OCI-LY7 (cell line): ENCODE measurements around the gene TFAP2A. TPM values are rescaled to one million over a fixed set of nuclear protein-coding genes. Genes with fewer than 3 reads are reported as not detected.

Experiments used
- BruUV-seq: library from RNA; stranded (reverse); fragments of 400-500 nt; replicated peaks from 2 replicates; lab custom pipeline; 2021; lab: Mats Ljungman, UMichigan
- CTCF ChIA-PET: fragments of 300-600 bp; sonication (Branson Sonifier 250); formaldehyde crosslinking; loops from one replicate; lab custom pipeline; 2022; ENCODE audit warnings: antibody characterized with exemption; ENCODE audit not compliant: unreplicated experiment; lab: Charles Lee
- POLR2A ChIA-PET: fragments of 300-600 bp; sonication (Branson Sonifier 250); formaldehyde crosslinking; loops from one replicate; lab custom pipeline; 2022; ENCODE audit warnings: antibody characterized with exemption; lab: Charles Lee
- DNase-seq: peaks from one replicate; pipeline ENCODE4 v3.0.0-alpha.2; 2015; ENCODE audit warnings: low spot score
- H2AFZ ChIP-seq: fragments of 200-600 bp; sonication (generic), shearing (Covaris generic); 2 replicates; pipeline ENCODE4 v1.6.1; 2014; ENCODE audit warnings: mild to moderate bottlenecking, antibody characterized with exemption, low read length, moderate library complexity
- H3K27ac ChIP-seq: fragments of 200-600 bp; sonication (generic); 2 replicates; pipeline ENCODE4 v1.5.1; 2014; ENCODE audit warnings: mixed run types, low read depth, mild to moderate bottlenecking, moderate library complexity, low read length, inconsistent platforms; ENCODE audit not compliant: poor library complexity, severe bottlenecking
- H3K36me3 ChIP-seq: fragments of 200-600 bp; sonication (generic); 2 replicates; pipeline ENCODE4 v1.6.1; 2014; ENCODE audit warnings: mild to moderate bottlenecking, antibody characterized with exemption, low read length, moderate library complexity, mixed read lengths; ENCODE audit not compliant: insufficient read depth
- H3K4me1 ChIP-seq: fragments of 200-600 bp; sonication (generic); 2 replicates; pipeline ENCODE4 v1.5.1; 2014; ENCODE audit warnings: mild to moderate bottlenecking, low read length; ENCODE audit not compliant: insufficient read depth, poor library complexity, severe bottlenecking
- H3K4me2 ChIP-seq: fragments of 200-600 bp; sonication (generic); 2 replicates; pipeline ENCODE4 v1.6.1; 2014; ENCODE audit warnings: mild to moderate bottlenecking, low read length
- H3K4me3 ChIP-seq: fragments of 200-600 bp; sonication (generic); 2 replicates; pipeline ENCODE4 v1.5.1; 2014; ENCODE audit warnings: mild to moderate bottlenecking, low read depth, low read length; ENCODE audit not compliant: poor library complexity, severe bottlenecking
- H3K79me2 ChIP-seq: fragments of 200-600 bp; sonication (generic); 2 replicates; pipeline ENCODE4 v1.6.1; 2016; ENCODE audit warnings: low read depth, mild to moderate bottlenecking, low read length, moderate library complexity, mixed read lengths; ENCODE audit not compliant: insufficient read depth
- H3K9me2 ChIP-seq: fragments of 200-600 bp; sonication (generic); 2 replicates; pipeline ENCODE4 v1.6.1; 2016; ENCODE audit warnings: mild to moderate bottlenecking, low read length, mixed read lengths; ENCODE audit not compliant: insufficient read depth
- H3K9me3 ChIP-seq: fragments of 200-600 bp; sonication (generic); 2 replicates; pipeline ENCODE4 v1.6.1; 2014; ENCODE audit warnings: mild to moderate bottlenecking, mixed run types, low read length, mixed read lengths
- H4K20me1 ChIP-seq: fragments of 200-600 bp; sonication (generic); 2 replicates; pipeline ENCODE4 v1.6.1; 2014; ENCODE audit warnings: mild to moderate bottlenecking, antibody characterized with exemption, low read length, moderate library complexity, mixed read lengths; ENCODE audit not compliant: insufficient read depth
- CTCF ChIP-seq: fragments of 200-600 bp; sonication (generic); conservative IDR thresholded peaks from 2 replicates; pipeline ENCODE4 v1.5.1; 2014; ENCODE audit warnings: mild to moderate bottlenecking, antibody characterized with exemption, low read length, moderate library complexity, mixed read lengths
- EZH2phosphoT487 ChIP-seq: fragments of 200-600 bp; sonication (generic); IDR thresholded peaks from 2 replicates; pipeline ENCODE4 v1.6.1; 2018; ENCODE audit warnings: low read depth, borderline replicate concordance, mild to moderate bottlenecking, mixed run types, antibody characterized with exemption, low read length, moderate library complexity, mixed read lengths
- intact Hi-C: fragments of 100-400 bp; cut with micrococcal nuclease; formaldehyde crosslinking; loops from one replicate; pipeline ENCODE4 v1.10.0; 2022; ENCODE audit not compliant: unreplicated experiment
- total RNA-seq, 2 experiments: library from RNA; depleted of rRNA in 1 of 2; stranded (reverse); fragments of >200 nt in 1 of 2; shearing (Covaris generic) in 1 of 2; gene quantifications; 2 replicates each; pipeline ENCODE4 v1.2.3, GENCODE V29; 2014 to 2022

The TFAP2A gene
- total RNA-seq, 2 experiments from 2014 or later: 2.0 to 3.3 TPM

- Histone ChIP-seq H3K9me2 (no peaks in the 10 kb centered on the region), H3K79me2 (no peaks in the 10 kb centered on the region), H2AFZ (peak overlapping the region; percentile 99), H3K36me3 (no peaks in the 10 kb centered on the region), H3K4me2 (peak overlapping the region; percentile 85), H4K20me1 (no peaks in the 10 kb centered on the region), H3K27ac (no peak overlapping the region), H3K9me3 (no peaks in the 10 kb centered on the region), H3K4me1 (peaks cover 27% of the 10 kb centered on the region), H3K4me3 (peak overlapping the region; percentile 62)
- no TSS peak for BruUV-seq
- no peak for TF ChIP-seq EZH2phosphoT487
- no peak for TF ChIP-seq CTCF
- intact Hi-C loops: loop anchor here (5.0 kb wide), 2 partner anchors 880 to 1175 kb away; no protein-coding TSS in a partner anchor
- CTCF ChIA-PET: no interaction called here
- DNase-seq: peak; percentile 21
- POLR2A ChIA-PET: interaction anchor here (0.6 to 1.5 kb wide), 6 partner anchors 15 to 1034 kb away, joined by 3 to 4 read pairs (median 3); no protein-coding TSS in a partner anchor
Measured at GRCh38 chr6:10426781-10427279, 12.0 kb upstream of the TFAP2A start.

- Histone ChIP-seq H3K9me2 (no peaks in the 10 kb centered on the region), H3K27ac (no peak overlapping the region), H3K4me1 (peaks cover 27% of the 10 kb centered on the region), H3K4me3 (peak overlapping the region; percentile 62), H4K20me1 (no peaks in the 10 kb centered on the region), H3K36me3 (no peaks in the 10 kb centered on the region), H2AFZ (peak overlapping the region; percentile 99), H3K9me3 (no peaks in the 10 kb centered on the region), H3K4me2 (peak overlapping the region; percentile 85), H3K79me2 (no peaks in the 10 kb centered on the region)
- intact Hi-C loops: loop anchor here (5.0 kb wide), 2 partner anchors 879 to 1174 kb away; no protein-coding TSS in a partner anchor
- DNase-seq: peak; percentile 14
- POLR2A ChIA-PET: interaction anchor here (0.6 to 1.4 kb wide), 3 partner anchors 22 to 1035 kb away, joined by 3 read pairs; no protein-coding TSS in a partner anchor
- no peak for TF ChIP-seq EZH2phosphoT487
- no peak for TF ChIP-seq CTCF
- no TSS peak for BruUV-seq
- CTCF ChIA-PET: no interaction called here
Measured at GRCh38 chr6:10425975-10426780, 11.3 kb upstream of the TFAP2A start.
